GM23338 (cell line): ENCODE measurements around the gene CHD5. TPM values are rescaled to one million over a fixed set of nuclear protein-coding genes. Genes with fewer than 3 reads are reported as not detected.
"Not testable (repeated sequence)": the region's sequence is repeated elsewhere in the genome, so short reads cannot be mapped to it uniquely, and the experiment has no call there.

Source experiments
- ATAC-seq: fragments of 200-7000 bp; cut with Tn5 transposase; 3 replicates; pipeline ENCODE4 v1.9.1; 2020
- DNase-seq: peaks from one replicate; pipeline ENCODE4 v3.0.0-alpha.2; 2015; ENCODE audit warnings: low spot score
- H2AFZ ChIP-seq: fragments of 200-600 bp; sonication (generic); 2 replicates; pipeline ENCODE4 v1.8.0; 2016; ENCODE audit warnings: antibody characterized with exemption, mild to moderate bottlenecking, moderate library complexity
- H3F3A ChIP-seq: fragments of 200-600 bp; sonication (generic); replicated peaks from 2 replicates; pipeline ENCODE4 v1.8.0; 2017; ENCODE audit warnings: antibody characterized with exemption, mixed run types, low read depth
- H3K27ac ChIP-seq: fragments of 200-600 bp; sonication (generic); 2 replicates; pipeline ENCODE4 v1.6.1; 2016; ENCODE audit warnings: low read depth
- H3K27me3 ChIP-seq: fragments of 200-600 bp; sonication (generic); 2 replicates; pipeline ENCODE4 v1.8.0; 2016; ENCODE audit warnings: mild to moderate bottlenecking, mixed run types, moderate library complexity; ENCODE audit not compliant: insufficient read depth
- H3K36me3 ChIP-seq: fragments of 200-600 bp; sonication (generic); 2 replicates; pipeline ENCODE4 v1.8.0; 2016; ENCODE audit warnings: mild to moderate bottlenecking; ENCODE audit not compliant: insufficient read depth
- H3K4me1 ChIP-seq: fragments of 200-600 bp; sonication (generic); 2 replicates; pipeline ENCODE4 v1.8.0; 2016; ENCODE audit warnings: mild to moderate bottlenecking, moderate library complexity; ENCODE audit not compliant: insufficient read depth
- H3K4me2 ChIP-seq: fragments of 200-600 bp; sonication (generic); 2 replicates; pipeline ENCODE4 v1.7.1; 2017; ENCODE audit warnings: mixed run types
- H3K4me3 ChIP-seq: fragments of 200-600 bp; sonication (generic); 2 replicates; pipeline ENCODE4 v1.6.1; 2016; ENCODE audit warnings: mixed run types
- H3K79me2 ChIP-seq: fragments of 200-600 bp; sonication (generic); replicated peaks from 2 replicates; pipeline ENCODE4 v1.8.0; 2017; ENCODE audit warnings: mild to moderate bottlenecking; ENCODE audit not compliant: insufficient read depth
- H3K9me2 ChIP-seq: fragments of 200-600 bp; sonication (generic); 2 replicates; pipeline ENCODE4 v1.8.0; 2017; ENCODE audit not compliant: insufficient read depth
- H4K20me1 ChIP-seq: fragments of 200-600 bp; sonication (generic); replicated peaks from 2 replicates; pipeline ENCODE4 v1.8.0; 2017; ENCODE audit warnings: mild to moderate bottlenecking; ENCODE audit not compliant: insufficient read depth
- H3K27ac Mint-ChIP-seq: 2 replicates; pipeline ENCODE4 v1.8.0; 2020; ENCODE audit warnings: inconsistent platforms, mild to moderate bottlenecking, moderate library complexity, mixed read lengths
- H3K27me3 Mint-ChIP-seq: 3 replicates; pipeline ENCODE4 v1.8.0; 2022; ENCODE audit warnings: low read depth, mild to moderate bottlenecking, moderate library complexity, mixed read lengths, inconsistent platforms; ENCODE audit not compliant: insufficient read depth, poor library complexity
- H3K36me3 Mint-ChIP-seq: 3 replicates; pipeline ENCODE4 v1.8.0; 2021; ENCODE audit warnings: low read depth, mild to moderate bottlenecking, inconsistent platforms, moderate library complexity, mixed read lengths
- H3K4me1 Mint-ChIP-seq: 3 replicates; pipeline ENCODE4 v1.8.0; 2020; ENCODE audit warnings: mild to moderate bottlenecking, inconsistent platforms, mixed read lengths
- H3K4me3 Mint-ChIP-seq: 3 replicates; pipeline ENCODE4 v1.8.0; 2021; ENCODE audit warnings: moderate library complexity, mild to moderate bottlenecking, inconsistent platforms, mixed read lengths
- H3K9me3 Mint-ChIP-seq: 3 replicates; pipeline ENCODE4 v1.8.0; 2020; ENCODE audit warnings: moderate library complexity, mild to moderate bottlenecking, inconsistent platforms, mixed read lengths
- CREB1 ChIP-seq: fragments of 250-450 bp; sonication (Bioruptor Pico); IDR thresholded peaks from 2 replicates; pipeline ENCODE4 v1.5.0; 2020; ENCODE audit warnings: low read depth, mild to moderate bottlenecking, moderate library complexity
- CTCF ChIP-seq, 2 experiments: fragments of 200-600 bp in 1 of 2; sonication (generic) in 1 of 2; conservative IDR thresholded peaks; 2 replicates each; pipeline versions ENCODE4 v1.5.1 to v1.6.1; 2016 to 2017; ENCODE audit warnings: antibody characterized with exemption in 2 of 2, low read depth in 2 of 2, mild to moderate bottlenecking in 2 of 2, moderate library complexity in 1 of 2
- ETS1 ChIP-seq: IDR thresholded peaks from 2 replicates; pipeline ENCODE4 v1.6.1; 2016; ENCODE audit warnings: antibody characterized with exemption
- EZH2phosphoT487 ChIP-seq: fragments of 200-600 bp; sonication (generic); IDR thresholded peaks from one replicate; pipeline ENCODE4 v1.8.1; 2018; ENCODE audit warnings: antibody characterized with exemption; ENCODE audit not compliant: unreplicated experiment
- JUNB ChIP-seq: IDR thresholded peaks from one replicate; pipeline ENCODE4 v1.6.1; 2016; ENCODE audit warnings: antibody characterized with exemption; ENCODE audit not compliant: unreplicated experiment
- NANOG ChIP-seq: IDR thresholded peaks from 2 replicates; pipeline ENCODE4 v1.6.1; 2016; ENCODE audit warnings: antibody characterized with exemption, borderline replicate concordance
- STAT1 ChIP-seq: IDR thresholded peaks from one replicate; pipeline ENCODE4 v1.6.1; 2016; ENCODE audit warnings: antibody characterized with exemption; ENCODE audit not compliant: unreplicated experiment
- ZNF114 ChIP-seq: fragments of 250-450 bp; sonication (Bioruptor Pico); IDR thresholded peaks from 2 replicates; pipeline ENCODE4 v1.5.0; 2020; ENCODE audit warnings: mild to moderate bottlenecking, moderate library complexity
- ZNF331 ChIP-seq: fragments of 250-450 bp; sonication (Bioruptor Pico); IDR thresholded peaks from 2 replicates; pipeline ENCODE4 v1.5.0; 2020; ENCODE audit warnings: low read depth, mild to moderate bottlenecking, moderate library complexity
- polyA plus RNA-seq: library from polyadenylated mRNA; unstranded; fragments of >200 nt; fragmentation: Nextera tagmentation; extraction: Ambion mirVana; gene quantifications from 2 replicates; pipeline ENCODE4 v1.2.1, GENCODE V29; 2016
- total RNA-seq: library from RNA; depleted of rRNA; stranded (reverse); fragments of >200 nt; shearing (Covaris generic); gene quantifications from 2 replicates; pipeline ENCODE4 v1.2.3, GENCODE V29; 2014
- TF ChIP-seq, protein P1 (sequence below): IDR thresholded peaks from one replicate; pipeline ENCODE4 v1.6.1; 2018; ENCODE audit warnings: antibody characterized with exemption; ENCODE audit not compliant: unreplicated experiment
- TF ChIP-seq, protein P2 (sequence below): fragments of 250-450 bp; sonication (Bioruptor Pico); IDR thresholded peaks from 2 replicates; pipeline ENCODE4 v1.5.0; 2020; ENCODE audit warnings: mild to moderate bottlenecking, moderate library complexity

Gene CHD5
- total and polyA plus RNA-seq, 2 experiments from 2014 or later, result 0.32 to 1.0 TPM

DNA sequence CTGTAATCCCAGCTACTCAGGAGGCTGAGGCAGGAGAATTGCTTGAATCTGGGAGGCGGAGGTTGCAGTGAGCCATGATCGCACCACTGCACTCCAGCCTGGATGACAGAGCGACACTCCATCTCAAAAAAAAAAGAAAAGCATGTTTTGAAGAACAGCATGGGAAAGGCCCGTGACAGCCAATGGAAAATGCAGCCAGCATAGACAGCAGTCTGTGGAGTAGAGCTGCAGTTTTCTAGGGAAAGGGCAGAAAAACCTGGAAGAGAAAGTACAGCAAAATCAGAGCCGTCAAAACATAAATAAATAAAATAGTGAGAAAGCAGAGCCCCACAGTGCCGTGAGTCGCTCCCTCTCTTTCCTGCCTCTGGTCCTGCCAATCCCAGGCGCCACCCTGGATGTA, 103.1 kb downstream of the CHD5 start:
- DNase-seq, H4K20me1 ChIP-seq, H3K4me3 ChIP-seq, H3K27ac Mint-ChIP-seq, H3K27me3 Mint-ChIP-seq, H3K4me2 ChIP-seq, H3F3A ChIP-seq, H3K9me3 Mint-ChIP-seq, H3K27ac ChIP-seq, ATAC-seq, H3K4me3 Mint-ChIP-seq, H3K4me1 ChIP-seq, H3K9me2 ChIP-seq, H2AFZ ChIP-seq, H3K79me2 ChIP-seq, H3K36me3 ChIP-seq, H3K27me3 ChIP-seq, H3K36me3 Mint-ChIP-seq: not testable (repeated sequence)
- H3K4me1 Mint-ChIP-seq, result peaks cover 16% of the 10 kb centered on the region

GRCh38 chr1:6075748-6076147, 104.4 kb downstream of the CHD5 start:
- peaks cover 8% of the 10 kb centered on the region for H3K27me3 Mint-ChIP-seq
- no peak overlapping the region for H3K4me3 ChIP-seq
- H4K20me1 ChIP-seq, result no peaks in the 10 kb centered on the region
- ATAC-seq (no peak), DNase-seq (no peak)
- no peaks in the 10 kb centered on the region for H3K36me3 ChIP-seq
- H3K4me3 Mint-ChIP-seq, result no peak overlapping the region
- H3K4me2 ChIP-seq, result no peak overlapping the region
- no peaks in the 10 kb centered on the region for H3K9me2 ChIP-seq
- no peaks in the 10 kb centered on the region for H3K9me3 Mint-ChIP-seq
- H3K4me1 ChIP-seq, result no peaks in the 10 kb centered on the region
- peaks cover 16% of the 10 kb centered on the region for H3K4me1 Mint-ChIP-seq
- H2AFZ ChIP-seq, result no peak overlapping the region
- no peaks in the 10 kb centered on the region for H3K36me3 Mint-ChIP-seq
- no peaks in the 10 kb centered on the region for H3K27me3 ChIP-seq
- no peak overlapping the region for H3K27ac Mint-ChIP-seq
- no peaks in the 10 kb centered on the region for H3K79me2 ChIP-seq
- H3K27ac ChIP-seq, result no peak overlapping the region
- no peaks in the 10 kb centered on the region for H3F3A ChIP-seq
- TF ChIP-seq ETS1, result no peak
- no peak for TF ChIP-seq ZNF331 (CRISPR knock-in tag)
- TF ChIP-seq, protein P1, sequence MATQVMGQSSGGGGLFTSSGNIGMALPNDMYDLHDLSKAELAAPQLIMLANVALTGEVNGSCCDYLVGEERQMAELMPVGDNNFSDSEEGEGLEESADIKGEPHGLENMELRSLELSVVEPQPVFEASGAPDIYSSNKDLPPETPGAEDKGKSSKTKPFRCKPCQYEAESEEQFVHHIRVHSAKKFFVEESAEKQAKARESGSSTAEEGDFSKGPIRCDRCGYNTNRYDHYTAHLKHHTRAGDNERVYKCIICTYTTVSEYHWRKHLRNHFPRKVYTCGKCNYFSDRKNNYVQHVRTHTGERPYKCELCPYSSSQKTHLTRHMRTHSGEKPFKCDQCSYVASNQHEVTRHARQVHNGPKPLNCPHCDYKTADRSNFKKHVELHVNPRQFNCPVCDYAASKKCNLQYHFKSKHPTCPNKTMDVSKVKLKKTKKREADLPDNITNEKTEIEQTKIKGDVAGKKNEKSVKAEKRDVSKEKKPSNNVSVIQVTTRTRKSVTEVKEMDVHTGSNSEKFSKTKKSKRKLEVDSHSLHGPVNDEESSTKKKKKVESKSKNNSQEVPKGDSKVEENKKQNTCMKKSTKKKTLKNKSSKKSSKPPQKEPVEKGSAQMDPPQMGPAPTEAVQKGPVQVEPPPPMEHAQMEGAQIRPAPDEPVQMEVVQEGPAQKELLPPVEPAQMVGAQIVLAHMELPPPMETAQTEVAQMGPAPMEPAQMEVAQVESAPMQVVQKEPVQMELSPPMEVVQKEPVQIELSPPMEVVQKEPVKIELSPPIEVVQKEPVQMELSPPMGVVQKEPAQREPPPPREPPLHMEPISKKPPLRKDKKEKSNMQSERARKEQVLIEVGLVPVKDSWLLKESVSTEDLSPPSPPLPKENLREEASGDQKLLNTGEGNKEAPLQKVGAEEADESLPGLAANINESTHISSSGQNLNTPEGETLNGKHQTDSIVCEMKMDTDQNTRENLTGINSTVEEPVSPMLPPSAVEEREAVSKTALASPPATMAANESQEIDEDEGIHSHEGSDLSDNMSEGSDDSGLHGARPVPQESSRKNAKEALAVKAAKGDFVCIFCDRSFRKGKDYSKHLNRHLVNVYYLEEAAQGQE, result no peak
- TF ChIP-seq, protein P2, sequence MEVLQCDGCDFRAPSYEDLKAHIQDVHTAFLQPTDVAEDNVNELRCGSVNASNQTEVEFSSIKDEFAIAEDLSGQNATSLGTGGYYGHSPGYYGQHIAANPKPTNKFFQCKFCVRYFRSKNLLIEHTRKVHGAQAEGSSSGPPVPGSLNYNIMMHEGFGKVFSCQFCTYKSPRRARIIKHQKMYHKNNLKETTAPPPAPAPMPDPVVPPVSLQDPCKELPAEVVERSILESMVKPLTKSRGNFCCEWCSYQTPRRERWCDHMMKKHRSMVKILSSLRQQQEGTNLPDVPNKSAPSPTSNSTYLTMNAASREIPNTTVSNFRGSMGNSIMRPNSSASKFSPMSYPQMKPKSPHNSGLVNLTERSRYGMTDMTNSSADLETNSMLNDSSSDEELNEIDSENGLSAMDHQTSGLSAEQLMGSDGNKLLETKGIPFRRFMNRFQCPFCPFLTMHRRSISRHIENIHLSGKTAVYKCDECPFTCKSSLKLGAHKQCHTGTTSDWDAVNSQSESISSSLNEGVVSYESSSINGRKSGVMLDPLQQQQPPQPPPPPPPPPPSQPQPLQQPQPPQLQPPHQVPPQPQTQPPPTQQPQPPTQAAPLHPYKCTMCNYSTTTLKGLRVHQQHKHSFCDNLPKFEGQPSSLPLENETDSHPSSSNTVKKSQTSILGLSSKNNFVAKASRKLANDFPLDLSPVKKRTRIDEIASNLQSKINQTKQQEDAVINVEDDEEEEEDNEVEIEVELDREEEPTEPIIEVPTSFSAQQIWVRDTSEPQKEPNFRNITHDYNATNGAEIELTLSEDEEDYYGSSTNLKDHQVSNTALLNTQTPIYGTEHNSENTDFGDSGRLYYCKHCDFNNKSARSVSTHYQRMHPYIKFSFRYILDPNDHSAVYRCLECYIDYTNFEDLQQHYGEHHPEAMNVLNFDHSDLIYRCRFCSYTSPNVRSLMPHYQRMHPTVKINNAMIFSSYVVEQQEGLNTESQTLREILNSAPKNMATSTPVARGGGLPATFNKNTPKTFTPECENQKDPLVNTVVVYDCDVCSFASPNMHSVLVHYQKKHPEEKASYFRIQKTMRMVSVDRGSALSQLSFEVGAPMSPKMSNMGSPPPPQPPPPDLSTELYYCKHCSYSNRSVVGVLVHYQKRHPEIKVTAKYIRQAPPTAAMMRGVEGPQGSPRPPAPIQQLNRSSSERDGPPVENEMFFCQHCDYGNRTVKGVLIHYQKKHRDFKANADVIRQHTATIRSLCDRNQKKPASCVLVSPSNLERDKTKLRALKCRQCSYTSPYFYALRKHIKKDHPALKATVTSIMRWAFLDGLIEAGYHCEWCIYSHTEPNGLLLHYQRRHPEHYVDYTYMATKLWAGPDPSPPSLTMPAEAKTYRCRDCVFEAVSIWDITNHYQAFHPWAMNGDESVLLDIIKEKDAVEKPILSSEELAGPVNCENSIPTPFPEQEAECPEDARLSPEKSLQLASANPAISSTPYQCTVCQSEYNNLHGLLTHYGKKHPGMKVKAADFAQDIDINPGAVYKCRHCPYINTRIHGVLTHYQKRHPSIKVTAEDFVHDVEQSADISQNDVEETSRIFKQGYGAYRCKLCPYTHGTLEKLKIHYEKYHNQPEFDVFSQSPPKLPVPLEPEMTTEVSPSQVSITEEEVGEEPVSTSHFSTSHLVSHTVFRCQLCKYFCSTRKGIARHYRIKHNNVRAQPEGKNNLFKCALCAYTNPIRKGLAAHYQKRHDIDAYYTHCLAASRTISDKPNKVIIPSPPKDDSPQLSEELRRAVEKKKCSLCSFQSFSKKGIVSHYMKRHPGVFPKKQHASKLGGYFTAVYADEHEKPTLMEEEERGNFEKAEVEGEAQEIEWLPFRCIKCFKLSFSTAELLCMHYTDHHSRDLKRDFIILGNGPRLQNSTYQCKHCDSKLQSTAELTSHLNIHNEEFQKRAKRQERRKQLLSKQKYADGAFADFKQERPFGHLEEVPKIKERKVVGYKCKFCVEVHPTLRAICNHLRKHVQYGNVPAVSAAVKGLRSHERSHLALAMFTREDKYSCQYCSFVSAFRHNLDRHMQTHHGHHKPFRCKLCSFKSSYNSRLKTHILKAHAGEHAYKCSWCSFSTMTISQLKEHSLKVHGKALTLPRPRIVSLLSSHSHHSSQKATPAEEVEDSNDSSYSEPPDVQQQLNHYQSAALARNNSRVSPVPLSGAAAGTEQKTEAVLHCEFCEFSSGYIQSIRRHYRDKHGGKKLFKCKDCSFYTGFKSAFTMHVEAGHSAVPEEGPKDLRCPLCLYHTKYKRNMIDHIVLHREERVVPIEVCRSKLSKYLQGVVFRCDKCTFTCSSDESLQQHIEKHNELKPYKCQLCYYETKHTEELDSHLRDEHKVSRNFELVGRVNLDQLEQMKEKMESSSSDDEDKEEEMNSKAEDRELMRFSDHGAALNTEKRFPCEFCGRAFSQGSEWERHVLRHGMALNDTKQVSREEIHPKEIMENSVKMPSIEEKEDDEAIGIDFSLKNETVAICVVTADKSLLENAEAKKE (CRISPR knock-in tag), result no peak
- no peak for TF ChIP-seq EZH2phosphoT487
- TF ChIP-seq CTCF (conservative IDR thresholded peaks at IDR 0.05; ENCODE audit: low read depth in 2 of 2), result no peak
- TF ChIP-seq ZNF114 (CRISPR knock-in tag), result no peak
- TF ChIP-seq NANOG, result no peak
- TF ChIP-seq STAT1, result no peak
- TF ChIP-seq JUNB, result no peak
- no peak for TF ChIP-seq CREB1 (CRISPR knock-in tag)
